SHP77 (cell line): ENCODE measurements around the gene MOB3B.

ENCODE experiments used
- DNase-seq, 2 experiments: peaks; one replicate each; lab custom pipeline; 2025; lab: John Stamatoyannopoulos, UW

Gene MOB3B

GRCh38 chr9:27365707-27366376, 163.8 kb downstream of the MOB3B start:
- no peak for DNase-seq

- no peak for DNase-seq
Observed at GRCh38 chr9:27362447-27363210, 167.0 kb downstream of the MOB3B start.

- no peak for DNase-seq
Observed at GRCh38 chr9:27361492-27361891, 168.1 kb downstream of the MOB3B start.

- no peak for DNase-seq
Observed at GRCh38 chr9:27359763-27360162, 169.9 kb downstream of the MOB3B start.

- DNase-seq, result no peak
Observed at GRCh38 chr9:27358007-27358406, 171.6 kb downstream of the MOB3B start.

GRCh38 chr9:27356446-27356845, 173.2 kb downstream of the MOB3B start:
- DNase-seq, result no peak

- DNase-seq, result no peak
Observed at GRCh38 chr9:27355166-27355565, 174.4 kb downstream of the MOB3B start.

- DNase-seq, result no peak
Observed at GRCh38 chr9:27353474-27354229, 176.0 kb downstream of the MOB3B start.

- no peak for DNase-seq
Observed at GRCh38 chr9:27353166-27353473, 176.5 kb downstream of the MOB3B start.

- no peak for DNase-seq
Observed at GRCh38 chr9:27352457-27353165, 177.0 kb downstream of the MOB3B start.

GRCh38 chr9:27351438-27351837, 178.2 kb downstream of the MOB3B start:
- DNase-seq, result no peak

GRCh38 chr9:27350382-27350976, 179.1 kb downstream of the MOB3B start:
- DNase-seq, result no peak

GRCh38 chr9:27349698-27350080, 179.9 kb downstream of the MOB3B start:
- DNase-seq, result no peak

GRCh38 chr9:27348785-27349697, 180.6 kb downstream of the MOB3B start:
- DNase-seq, result no peak

- DNase-seq, result no peak
Observed at GRCh38 chr9:27347889-27348288, 181.7 kb downstream of the MOB3B start.

- no peak for DNase-seq
Observed at GRCh38 chr9:27344776-27345175, 184.8 kb downstream of the MOB3B start.

GRCh38 chr9:27341545-27342294, 187.9 kb downstream of the MOB3B start:
- DNase-seq, result no peak

GRCh38 chr9:27340961-27341511, 188.6 kb downstream of the MOB3B start:
- DNase-seq, result no peak

- no peak for DNase-seq
Observed at GRCh38 chr9:27340285-27340674, 189.3 kb downstream of the MOB3B start.
